Femur (tissue), 1 donor: ENCODE results near the gene L3MBTL2.

Experiments
- DNase-seq: peaks from one replicate; pipeline ENCODE4 v3.0.0-alpha.2; 2017

The L3MBTL2 gene

DNA sequence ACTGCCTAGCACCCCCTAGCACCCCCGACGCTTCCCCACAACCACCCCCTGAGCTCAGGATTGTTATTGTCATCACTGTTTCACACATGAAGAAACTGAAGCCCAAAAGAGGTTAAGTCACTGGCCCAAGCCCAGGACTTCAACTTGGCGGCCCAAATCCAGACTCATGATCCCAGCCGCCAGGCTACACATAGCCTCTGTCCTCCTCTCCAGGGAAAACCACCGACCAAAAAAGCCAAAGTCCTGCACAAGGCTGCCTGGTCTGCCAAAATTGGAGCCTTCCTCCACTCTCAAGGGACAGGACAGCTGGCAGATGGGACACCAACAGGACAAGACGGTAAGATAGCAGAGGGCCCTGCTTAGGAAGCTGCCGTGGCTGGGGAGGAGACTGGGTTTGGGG lies 10.8 kb downstream of the L3MBTL2 start:
- DNase-seq = no peak

DNA sequence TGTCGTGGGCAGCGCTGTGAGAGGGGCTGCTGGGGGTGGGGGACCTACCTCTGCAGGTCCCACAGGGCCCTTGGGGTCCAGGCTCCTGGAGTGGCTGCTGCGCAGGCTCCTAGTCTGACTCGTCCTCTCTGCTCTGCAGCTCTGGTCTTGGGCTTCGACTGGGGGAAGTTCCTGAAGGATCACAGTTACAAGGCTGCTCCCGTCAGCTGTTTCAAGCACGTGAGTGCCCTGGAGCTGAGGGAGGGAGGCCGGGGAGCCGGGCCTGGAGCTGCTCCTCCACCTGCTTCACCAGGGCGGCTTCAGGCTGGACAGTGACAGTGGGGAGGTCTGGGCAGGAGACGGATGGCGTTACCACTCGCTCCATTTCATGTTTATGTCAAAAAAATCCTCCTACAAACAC lies 11.9 kb downstream of the L3MBTL2 start:
- DNase-seq = no peak

GRCh38 chr22:41217553-41218157 lies 12.5 kb downstream of the L3MBTL2 start:
- peak; percentile 68 for DNase-seq

- DNase-seq = no peak
These were observed 17.9 kb downstream of the L3MBTL2 start for GRCh38 chr22:41222846-41223507.

- no peak for DNase-seq
These were observed 18.4 kb downstream of the L3MBTL2 start for GRCh38 chr22:41223535-41223934.

DNA sequence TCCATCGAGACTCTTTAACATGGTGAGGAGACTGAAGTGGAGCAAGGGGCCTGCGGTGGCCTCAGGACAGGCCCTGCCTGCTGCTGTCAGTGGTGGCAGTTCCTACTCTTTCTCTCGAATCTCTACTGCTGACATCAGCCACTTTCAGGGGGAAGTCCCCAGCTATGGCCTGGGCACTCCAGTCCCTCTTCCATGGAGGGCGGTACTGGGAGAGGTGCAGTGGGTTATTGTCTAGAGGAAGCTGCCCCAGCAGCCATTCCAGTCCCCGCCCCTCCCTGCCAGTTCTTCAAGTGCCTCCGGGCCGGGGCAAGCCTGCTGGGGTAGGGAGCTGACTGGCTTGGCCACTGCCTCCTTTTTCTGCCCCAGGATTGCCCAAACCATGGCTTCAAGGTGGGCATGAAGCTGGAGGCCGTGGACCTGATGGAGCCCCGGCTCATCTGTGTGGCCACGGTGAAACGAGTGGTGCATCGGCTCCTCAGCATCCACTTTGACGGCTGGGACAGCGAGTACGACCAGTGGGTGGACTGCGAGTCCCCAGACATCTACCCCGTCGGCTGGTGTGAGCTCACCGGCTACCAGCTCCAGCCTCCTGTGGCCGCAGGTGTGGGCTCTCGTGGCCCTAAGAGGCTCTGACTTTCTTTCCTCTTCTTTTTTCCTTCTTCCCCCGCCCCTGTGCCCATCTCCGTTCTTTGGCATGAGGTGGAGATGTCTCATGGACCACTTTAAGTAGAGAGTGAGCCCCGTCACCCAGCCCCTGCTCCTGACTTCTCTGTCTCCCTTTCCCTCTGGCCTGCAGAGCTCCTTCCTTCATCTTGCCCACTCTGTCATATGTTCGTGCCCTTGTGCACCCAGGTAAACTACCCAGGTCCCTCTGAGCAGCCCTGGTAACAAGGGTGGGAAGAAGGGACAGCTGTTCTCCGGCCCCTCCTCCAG lies 21.9 kb downstream of the L3MBTL2 start:
- no peak for DNase-seq

- no peak for DNase-seq
These were observed 24.1 kb downstream of the L3MBTL2 start for GRCh38 chr22:41229215-41229614.

DNA sequence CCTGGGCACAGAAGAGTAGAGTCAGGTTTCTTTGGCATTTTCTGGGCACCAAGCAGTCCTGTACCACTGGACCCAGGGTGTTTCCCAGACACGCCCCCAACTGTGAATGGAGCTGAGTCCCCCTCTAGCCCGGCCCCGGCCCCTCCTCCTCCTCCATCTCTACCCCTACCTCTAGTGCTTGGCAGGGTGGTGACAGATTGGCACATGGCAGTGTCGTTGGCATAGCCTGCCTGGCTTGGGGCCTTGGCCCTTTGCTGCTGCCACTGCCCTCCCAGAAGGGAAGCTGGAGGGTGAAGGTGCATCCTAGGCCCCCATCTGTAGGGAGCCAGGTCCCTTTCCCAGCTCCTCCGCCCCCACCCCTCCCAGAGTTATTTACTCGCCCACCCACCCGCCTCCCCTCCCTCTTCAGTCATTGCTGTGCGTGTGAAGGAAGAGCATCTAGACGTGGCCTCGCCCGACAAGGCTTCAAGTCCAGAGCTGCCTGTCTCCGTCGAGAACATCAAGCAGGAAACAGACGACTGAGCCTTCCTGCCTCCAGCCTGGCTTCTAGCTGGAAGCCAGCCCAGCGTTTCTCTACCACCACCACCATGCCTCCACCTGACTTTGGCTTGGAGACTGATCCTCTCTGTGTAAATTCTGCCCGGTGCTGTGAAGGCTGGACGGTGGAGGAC lies 24.8 kb downstream of the L3MBTL2 start:
- DNase-seq = no peak

GRCh38 chr22:41230401-41230785 lies 25.3 kb downstream of the L3MBTL2 start:
- no peak for DNase-seq

- DNase-seq = no peak
These were observed 26.3 kb downstream of the L3MBTL2 start for GRCh38 chr22:41231369-41231768.

- DNase-seq = no peak
These were observed 29.9 kb downstream of the L3MBTL2 start for GRCh38 chr22:41234815-41235695.

- no peak for DNase-seq
These were observed 32.1 kb downstream of the L3MBTL2 start for GRCh38 chr22:41237036-41237706.

- DNase-seq = peak; percentile 75
These were observed 32.8 kb downstream of the L3MBTL2 start for GRCh38 chr22:41237707-41238569.

- no peak for DNase-seq
These were observed 33.7 kb downstream of the L3MBTL2 start for GRCh38 chr22:41238570-41239442.

GRCh38 chr22:41239443-41240128 lies 34.5 kb downstream of the L3MBTL2 start:
- no peak for DNase-seq

DNA sequence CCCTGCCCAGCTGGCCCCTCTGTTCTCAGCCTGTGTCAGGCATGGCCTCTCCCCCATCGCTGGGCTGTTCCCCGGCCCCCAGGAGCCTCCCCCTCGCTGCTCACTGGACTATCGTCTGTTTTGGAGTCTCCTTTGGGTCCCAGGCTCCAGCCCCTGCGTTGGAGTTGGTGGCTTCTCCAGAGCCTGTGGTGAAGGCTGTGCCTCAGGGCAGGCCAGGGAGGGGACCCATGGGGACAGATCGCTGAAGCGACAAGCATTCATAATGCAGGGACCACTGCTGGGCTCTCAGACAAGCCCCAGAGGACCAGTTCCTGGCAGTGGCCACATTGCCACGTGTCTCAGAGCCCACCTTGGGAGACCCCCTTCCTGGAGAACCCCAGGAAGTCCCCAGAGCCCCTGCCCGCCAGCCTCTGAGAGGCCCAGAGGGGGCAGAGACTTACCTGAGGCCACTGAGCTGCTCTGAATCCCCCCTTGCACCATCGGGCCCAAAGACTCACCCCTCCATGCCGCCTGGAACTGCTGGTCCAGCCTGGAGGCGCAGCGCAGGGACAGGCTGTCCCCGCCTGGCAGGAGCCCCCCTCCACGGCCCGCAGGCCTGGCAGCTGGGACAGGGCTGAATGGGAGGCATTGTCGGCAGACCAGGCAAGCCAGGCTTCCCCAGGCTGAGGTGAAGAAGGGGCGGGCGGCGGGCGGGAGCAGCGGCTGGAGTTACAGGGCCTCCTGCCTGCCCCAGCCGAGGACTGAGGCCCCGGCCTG lies 35.4 kb downstream of the L3MBTL2 start, which contains the start of gene CHADL:
Gene CHADL (minus strand): TSS at position 555 of the 756 bp plus-strand sequence. CDS start 50 bp downstream, at position 505.
- DNase-seq = peak; percentile 76

GRCh38 chr22:41241133-41241676 lies 36.1 kb downstream of the L3MBTL2 start:
- DNase-seq = no peak
